HFF-Myc (cell line): ENCODE measurements around the gene GPR39.

Experiments
- DNase-seq: peaks from one replicate; pipeline ENCODE4 v3.0.0-alpha.2; 2011; ENCODE audit warnings: low read depth; ENCODE audit errors: extremely low read depth
- H3K4me3 ChIP-seq: replicated peaks from 2 replicates; pipeline ENCODE4 v1.5.1; 2011; ENCODE audit warnings: low read depth, mild to moderate bottlenecking, control low read depth, low read length
- CTCF ChIP-seq: IDR thresholded peaks from 2 replicates; pipeline ENCODE4 v1.5.1; 2012; ENCODE audit warnings: mild to moderate bottlenecking, low read depth, low read length, control low read depth; ENCODE audit errors: missing control alignments

GPR39 gene

GRCh38 chr2:132547090-132547687 is 130.6 kb downstream of the GPR39 start:
- peak; percentile 52 for DNase-seq
- peak; percentile 62 for TF ChIP-seq CTCF
- no peak overlapping the region for H3K4me3 ChIP-seq

- DNase-seq, result no peak
- no peak for TF ChIP-seq CTCF
These were observed 133.5 kb downstream of the GPR39 start for GRCh38 chr2:132549935-132550670.

GRCh38 chr2:132550946-132551345 is 134.3 kb downstream of the GPR39 start:
- H3K4me3 ChIP-seq, result no peak overlapping the region
- no peak for TF ChIP-seq CTCF
- DNase-seq, result no peak

More at GRCh38 chr2:132549935-132550670, 133.5 kb downstream of the GPR39 start:
- H3K4me3 ChIP-seq, result no peak overlapping the region

- no peak overlapping the region for H3K4me3 ChIP-seq
- no peak for TF ChIP-seq CTCF
- no peak for DNase-seq
These were observed 141.1 kb downstream of the GPR39 start for GRCh38 chr2:132557694-132558093.

- no peak for TF ChIP-seq CTCF
- DNase-seq, result no peak
- no peak overlapping the region for H3K4me3 ChIP-seq
These were observed 142.7 kb downstream of the GPR39 start for GRCh38 chr2:132559326-132559725.

GRCh38 chr2:132559921-132560320 is 143.3 kb downstream of the GPR39 start:
- H3K4me3 ChIP-seq, result no peak overlapping the region
- TF ChIP-seq CTCF, result no peak
- DNase-seq, result no peak

GRCh38 chr2:132560562-132560961 is 144.0 kb downstream of the GPR39 start:
- H3K4me3 ChIP-seq, result no peak overlapping the region
- TF ChIP-seq CTCF, result no peak
- no peak for DNase-seq
